WTC11 (cell line): Measurements from ENCODE around the gene FAM20A. TPM values are rescaled to one million over a fixed set of nuclear protein-coding genes. Genes with fewer than 3 reads are reported as not detected.

Experiments
- ATAC-seq: fragments of 200-7000 bp; cut with Tn5 transposase; 2 replicates; pipeline ENCODE4 v1.10.0; 2021; ENCODE audit warnings: mild to moderate bottlenecking, moderate library complexity
- CTCF ChIA-PET: fragments of 300-600 bp; sonication (Branson Sonifier 250); formaldehyde crosslinking; loops from one replicate; lab custom pipeline; 2021; ENCODE audit warnings: antibody characterized with exemption; lab: Charles Lee
- POLR2A ChIA-PET: fragments of 350-600 bp; sonication (Branson Sonifier 250); formaldehyde crosslinking; loops from one replicate; lab custom pipeline; 2021; ENCODE audit warnings: antibody characterized with exemption; lab: Charles Lee
- DNase-seq: peaks from one replicate; pipeline ENCODE4 v3.0.0; 2021; ENCODE audit warnings: low spot score
- H3K27ac Mint-ChIP-seq: 2 replicates; pipeline ENCODE4 v1.8.0; 2021; ENCODE audit warnings: mixed read lengths
- H3K27me3 Mint-ChIP-seq: 2 replicates; pipeline ENCODE4 v1.8.0; 2021; ENCODE audit warnings: low read depth, mild to moderate bottlenecking, moderate library complexity, mixed read lengths
- H3K36me3 Mint-ChIP-seq: 2 replicates; pipeline ENCODE4 v1.8.0; 2021; ENCODE audit warnings: mixed read lengths
- H3K4me1 Mint-ChIP-seq: 2 replicates; pipeline ENCODE4 v1.8.0; 2022; ENCODE audit warnings: mixed read lengths
- H3K4me3 Mint-ChIP-seq: 2 replicates; pipeline ENCODE4 v1.8.0; 2021; ENCODE audit warnings: mild to moderate bottlenecking, moderate library complexity, mixed read lengths
- H3K9me3 Mint-ChIP-seq: 2 replicates; pipeline ENCODE4 v1.8.0; 2021; ENCODE audit warnings: mixed read lengths
- ATF1 ChIP-seq: sonication (generic); formaldehyde crosslinking; IDR thresholded peaks from 2 replicates; pipeline ENCODE4 v1.8.1; 2023; ENCODE audit warnings: mild to moderate bottlenecking, moderate library complexity, missing genetic modification reagents
- CBFB ChIP-seq: sonication (generic); formaldehyde crosslinking; IDR thresholded peaks from 2 replicates; pipeline ENCODE4 v1.8.1; 2022; ENCODE audit warnings: mild to moderate bottlenecking, low read depth, missing genetic modification reagents
- CREM ChIP-seq: sonication (generic); formaldehyde crosslinking; IDR thresholded peaks from 2 replicates; pipeline ENCODE4 v1.8.1; 2022; ENCODE audit warnings: mild to moderate bottlenecking, missing genetic modification reagents, moderate library complexity
- EMX1 ChIP-seq: fragments of 250-450 bp; sonication (Bioruptor Pico); IDR thresholded peaks from 2 replicates; pipeline ENCODE4 v1.8.0; 2021; ENCODE audit warnings: mild to moderate bottlenecking
- FOXP1 ChIP-seq: sonication (generic); formaldehyde crosslinking; IDR thresholded peaks from 2 replicates; pipeline ENCODE4 v1.8.0; 2022; ENCODE audit warnings: missing genetic modification reagents, mild to moderate bottlenecking, moderate library complexity, borderline replicate concordance
- GABPB1 ChIP-seq: sonication (generic); formaldehyde crosslinking; IDR thresholded peaks from 2 replicates; pipeline ENCODE4 v1.8.1; 2023; ENCODE audit warnings: mild to moderate bottlenecking, missing genetic modification reagents
- NFATC4 ChIP-seq: fragments of 250-450 bp; sonication (Bioruptor Pico); IDR thresholded peaks from 2 replicates; pipeline ENCODE4 v1.9.0; 2021; ENCODE audit warnings: mild to moderate bottlenecking
- NFYB ChIP-seq: sonication (generic); formaldehyde crosslinking; conservative IDR thresholded peaks from 2 replicates; pipeline ENCODE4 v1.8.0; 2022; ENCODE audit warnings: low read depth, missing genetic modification reagents
- TP53 ChIP-seq: sonication (generic); formaldehyde crosslinking; IDR thresholded peaks from 2 replicates; pipeline ENCODE4 v1.8.1; 2023; ENCODE audit warnings: mild to moderate bottlenecking, missing genetic modification reagents
- ZNF138 ChIP-seq: sonication (generic); formaldehyde crosslinking; conservative IDR thresholded peaks from 2 replicates; pipeline ENCODE4 v1.8.1; 2022; ENCODE audit warnings: mild to moderate bottlenecking, moderate library complexity, missing genetic modification reagents
- ZNF232 ChIP-seq: sonication (generic); formaldehyde crosslinking; IDR thresholded peaks from 2 replicates; pipeline ENCODE4 v1.8.0; 2022; ENCODE audit warnings: mild to moderate bottlenecking, missing genetic modification reagents
- ZNF416 ChIP-seq: fragments of 250-450 bp; sonication (Bioruptor Pico); IDR thresholded peaks from 2 replicates; pipeline ENCODE4 v1.9.0; 2021; ENCODE audit warnings: mild to moderate bottlenecking, inconsistent platforms
- total RNA-seq: library from RNA; stranded (reverse); gene quantifications from 3 replicates; pipeline ENCODE4 v1.2.3, GENCODE V29; 2021
- TF ChIP-seq, protein P1 (sequence below): sonication (generic); formaldehyde crosslinking; IDR thresholded peaks from 2 replicates; pipeline ENCODE4 v1.8.1; 2023; ENCODE audit warnings: mild to moderate bottlenecking, moderate library complexity, missing genetic modification reagents
- TF ChIP-seq, protein P2 (sequence below): sonication (generic); formaldehyde crosslinking; IDR thresholded peaks from 2 replicates; pipeline ENCODE4 v1.8.0; 2022; ENCODE audit warnings: mild to moderate bottlenecking, missing genetic modification reagents
- TF ChIP-seq, protein P3 (sequence below): sonication (generic); formaldehyde crosslinking; IDR thresholded peaks from 2 replicates; pipeline ENCODE4 v1.8.0; 2023; ENCODE audit warnings: missing genetic modification reagents, mild to moderate bottlenecking, borderline replicate concordance
- TF ChIP-seq, protein P4 (sequence below): sonication (generic); formaldehyde crosslinking; IDR thresholded peaks from 2 replicates; pipeline ENCODE4 v1.8.0; 2023; ENCODE audit warnings: missing genetic modification reagents
- TF ChIP-seq, protein P5 (sequence below): sonication (generic); formaldehyde crosslinking; IDR thresholded peaks from 2 replicates; pipeline ENCODE4 v1.8.0; 2023; ENCODE audit warnings: mild to moderate bottlenecking, missing genetic modification reagents
- TF ChIP-seq, protein P6 (sequence below): sonication (generic); formaldehyde crosslinking; IDR thresholded peaks from 2 replicates; pipeline ENCODE4 v1.8.1; 2022; ENCODE audit warnings: mild to moderate bottlenecking, missing genetic modification reagents, moderate library complexity, borderline replicate concordance

FAM20A gene
- total RNA-seq, 1 experiment from 2014 or later: 5.8 TPM

DNA sequence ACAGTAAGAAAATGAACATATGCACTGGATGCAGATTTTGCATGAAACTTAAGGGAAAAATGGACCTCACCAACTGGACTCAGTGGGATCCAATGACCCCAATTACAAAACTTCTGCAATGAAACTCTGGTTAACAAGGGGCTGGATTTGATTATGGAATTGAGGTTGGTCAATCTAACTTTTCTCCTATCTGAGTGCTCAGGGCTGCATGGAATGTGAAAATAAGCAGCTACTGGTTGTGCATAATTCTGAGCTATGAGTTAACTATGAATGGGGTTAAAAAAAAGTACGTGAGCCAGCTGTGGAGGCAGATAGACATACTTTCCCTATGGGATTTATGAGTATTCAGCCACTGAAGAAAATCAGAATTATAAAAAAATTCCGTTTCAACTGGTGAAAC, 9.2 kb downstream of the FAM20A start (continued):
- TF ChIP-seq, protein P1, sequence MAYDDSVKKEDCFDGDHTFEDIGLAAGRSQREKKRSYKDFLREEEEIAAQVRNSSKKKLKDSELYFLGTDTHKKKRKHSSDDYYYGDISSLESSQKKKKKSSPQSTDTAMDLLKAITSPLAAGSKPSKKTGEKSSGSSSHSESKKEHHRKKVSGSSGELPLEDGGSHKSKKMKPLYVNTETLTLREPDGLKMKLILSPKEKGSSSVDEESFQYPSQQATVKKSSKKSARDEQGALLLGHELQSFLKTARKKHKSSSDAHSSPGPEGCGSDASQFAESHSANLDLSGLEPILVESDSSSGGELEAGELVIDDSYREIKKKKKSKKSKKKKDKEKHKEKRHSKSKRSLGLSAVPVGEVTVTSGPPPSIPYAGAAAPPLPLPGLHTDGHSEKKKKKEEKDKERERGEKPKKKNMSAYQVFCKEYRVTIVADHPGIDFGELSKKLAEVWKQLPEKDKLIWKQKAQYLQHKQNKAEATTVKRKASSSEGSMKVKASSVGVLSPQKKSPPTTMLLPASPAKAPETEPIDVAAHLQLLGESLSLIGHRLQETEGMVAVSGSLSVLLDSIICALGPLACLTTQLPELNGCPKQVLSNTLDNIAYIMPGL (CRISPR knock-in tag): no peak
- TF ChIP-seq NFATC4 (CRISPR knock-in tag): no peak

DNA sequence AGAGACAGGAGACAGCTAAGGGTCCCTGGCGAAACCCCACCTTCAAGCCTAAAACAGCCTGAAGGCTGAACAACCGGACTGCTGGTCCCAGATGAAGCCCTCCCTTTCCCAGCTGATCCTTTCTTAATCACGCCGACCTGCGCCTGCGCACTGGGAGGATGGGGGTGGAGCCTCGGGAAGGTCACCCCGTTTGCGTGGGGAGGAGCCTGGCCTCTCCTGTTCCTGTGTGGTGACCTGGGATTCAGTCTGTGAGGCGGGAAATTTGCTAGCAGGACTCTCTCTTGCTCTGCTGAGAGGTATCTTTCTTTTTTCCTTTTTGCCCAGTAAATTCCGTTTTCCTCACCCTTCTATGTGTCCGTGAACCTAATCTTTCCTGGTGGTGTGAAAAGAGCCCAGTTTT, 9.6 kb downstream of the FAM20A start:
- peak; percentile 65 for DNase-seq

More for the DNA sequence above, 9.6 kb downstream of the FAM20A start:
- H3K36me3 Mint-ChIP-seq: peaks cover 10% of the 10 kb centered on the region
- ChIA-PET CTCF (interaction anchor here (1.0 to 1.3 kb wide), 3 partner anchors 9 to 122 kb away, joined by 3 to 4 read pairs (median 4); no protein-coding TSS in a partner anchor), POLR2A (no interaction called here)
- no peaks in the 10 kb centered on the region for H3K27me3 Mint-ChIP-seq
- peak overlapping the region; percentile 34 for H3K4me3 Mint-ChIP-seq
- TF ChIP-seq ATF1 (CRISPR knock-in tag) (no peak), GABPB1 (CRISPR knock-in tag) (no peak), NFYB (no peak), EMX1 (CRISPR knock-in tag) (no peak), CBFB (CRISPR knock-in tag) (no peak), ZNF138 (CRISPR knock-in tag) (no peak), CREM (CRISPR knock-in tag) (no peak), ZNF232 (CRISPR knock-in tag) (no peak), ZNF416 (CRISPR knock-in tag) (no peak), FOXP1 (CRISPR knock-in tag) (no peak), TP53 (CRISPR knock-in tag) (no peak)
- TF ChIP-seq, protein P2, sequence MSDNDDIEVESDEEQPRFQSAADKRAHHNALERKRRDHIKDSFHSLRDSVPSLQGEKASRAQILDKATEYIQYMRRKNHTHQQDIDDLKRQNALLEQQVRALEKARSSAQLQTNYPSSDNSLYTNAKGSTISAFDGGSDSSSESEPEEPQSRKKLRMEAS (CRISPR knock-in tag): no peak
- TF ChIP-seq, protein P3, sequence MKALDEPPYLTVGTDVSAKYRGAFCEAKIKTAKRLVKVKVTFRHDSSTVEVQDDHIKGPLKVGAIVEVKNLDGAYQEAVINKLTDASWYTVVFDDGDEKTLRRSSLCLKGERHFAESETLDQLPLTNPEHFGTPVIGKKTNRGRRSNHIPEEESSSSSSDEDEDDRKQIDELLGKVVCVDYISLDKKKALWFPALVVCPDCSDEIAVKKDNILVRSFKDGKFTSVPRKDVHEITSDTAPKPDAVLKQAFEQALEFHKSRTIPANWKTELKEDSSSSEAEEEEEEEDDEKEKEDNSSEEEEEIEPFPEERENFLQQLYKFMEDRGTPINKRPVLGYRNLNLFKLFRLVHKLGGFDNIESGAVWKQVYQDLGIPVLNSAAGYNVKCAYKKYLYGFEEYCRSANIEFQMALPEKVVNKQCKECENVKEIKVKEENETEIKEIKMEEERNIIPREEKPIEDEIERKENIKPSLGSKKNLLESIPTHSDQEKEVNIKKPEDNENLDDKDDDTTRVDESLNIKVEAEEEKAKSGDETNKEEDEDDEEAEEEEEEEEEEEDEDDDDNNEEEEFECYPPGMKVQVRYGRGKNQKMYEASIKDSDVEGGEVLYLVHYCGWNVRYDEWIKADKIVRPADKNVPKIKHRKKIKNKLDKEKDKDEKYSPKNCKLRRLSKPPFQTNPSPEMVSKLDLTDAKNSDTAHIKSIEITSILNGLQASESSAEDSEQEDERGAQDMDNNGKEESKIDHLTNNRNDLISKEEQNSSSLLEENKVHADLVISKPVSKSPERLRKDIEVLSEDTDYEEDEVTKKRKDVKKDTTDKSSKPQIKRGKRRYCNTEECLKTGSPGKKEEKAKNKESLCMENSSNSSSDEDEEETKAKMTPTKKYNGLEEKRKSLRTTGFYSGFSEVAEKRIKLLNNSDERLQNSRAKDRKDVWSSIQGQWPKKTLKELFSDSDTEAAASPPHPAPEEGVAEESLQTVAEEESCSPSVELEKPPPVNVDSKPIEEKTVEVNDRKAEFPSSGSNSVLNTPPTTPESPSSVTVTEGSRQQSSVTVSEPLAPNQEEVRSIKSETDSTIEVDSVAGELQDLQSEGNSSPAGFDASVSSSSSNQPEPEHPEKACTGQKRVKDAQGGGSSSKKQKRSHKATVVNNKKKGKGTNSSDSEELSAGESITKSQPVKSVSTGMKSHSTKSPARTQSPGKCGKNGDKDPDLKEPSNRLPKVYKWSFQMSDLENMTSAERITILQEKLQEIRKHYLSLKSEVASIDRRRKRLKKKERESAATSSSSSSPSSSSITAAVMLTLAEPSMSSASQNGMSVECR (CRISPR knock-in tag): no peak
- TF ChIP-seq, protein P4, sequence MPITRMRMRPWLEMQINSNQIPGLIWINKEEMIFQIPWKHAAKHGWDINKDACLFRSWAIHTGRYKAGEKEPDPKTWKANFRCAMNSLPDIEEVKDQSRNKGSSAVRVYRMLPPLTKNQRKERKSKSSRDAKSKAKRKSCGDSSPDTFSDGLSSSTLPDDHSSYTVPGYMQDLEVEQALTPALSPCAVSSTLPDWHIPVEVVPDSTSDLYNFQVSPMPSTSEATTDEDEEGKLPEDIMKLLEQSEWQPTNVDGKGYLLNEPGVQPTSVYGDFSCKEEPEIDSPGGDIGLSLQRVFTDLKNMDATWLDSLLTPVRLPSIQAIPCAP (CRISPR knock-in tag): no peak
- TF ChIP-seq, protein P5, sequence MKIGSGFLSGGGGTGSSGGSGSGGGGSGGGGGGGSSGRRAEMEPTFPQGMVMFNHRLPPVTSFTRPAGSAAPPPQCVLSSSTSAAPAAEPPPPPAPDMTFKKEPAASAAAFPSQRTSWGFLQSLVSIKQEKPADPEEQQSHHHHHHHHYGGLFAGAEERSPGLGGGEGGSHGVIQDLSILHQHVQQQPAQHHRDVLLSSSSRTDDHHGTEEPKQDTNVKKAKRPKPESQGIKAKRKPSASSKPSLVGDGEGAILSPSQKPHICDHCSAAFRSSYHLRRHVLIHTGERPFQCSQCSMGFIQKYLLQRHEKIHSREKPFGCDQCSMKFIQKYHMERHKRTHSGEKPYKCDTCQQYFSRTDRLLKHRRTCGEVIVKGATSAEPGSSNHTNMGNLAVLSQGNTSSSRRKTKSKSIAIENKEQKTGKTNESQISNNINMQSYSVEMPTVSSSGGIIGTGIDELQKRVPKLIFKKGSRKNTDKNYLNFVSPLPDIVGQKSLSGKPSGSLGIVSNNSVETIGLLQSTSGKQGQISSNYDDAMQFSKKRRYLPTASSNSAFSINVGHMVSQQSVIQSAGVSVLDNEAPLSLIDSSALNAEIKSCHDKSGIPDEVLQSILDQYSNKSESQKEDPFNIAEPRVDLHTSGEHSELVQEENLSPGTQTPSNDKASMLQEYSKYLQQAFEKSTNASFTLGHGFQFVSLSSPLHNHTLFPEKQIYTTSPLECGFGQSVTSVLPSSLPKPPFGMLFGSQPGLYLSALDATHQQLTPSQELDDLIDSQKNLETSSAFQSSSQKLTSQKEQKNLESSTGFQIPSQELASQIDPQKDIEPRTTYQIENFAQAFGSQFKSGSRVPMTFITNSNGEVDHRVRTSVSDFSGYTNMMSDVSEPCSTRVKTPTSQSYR (CRISPR knock-in tag): no peak
- TF ChIP-seq, protein P6, sequence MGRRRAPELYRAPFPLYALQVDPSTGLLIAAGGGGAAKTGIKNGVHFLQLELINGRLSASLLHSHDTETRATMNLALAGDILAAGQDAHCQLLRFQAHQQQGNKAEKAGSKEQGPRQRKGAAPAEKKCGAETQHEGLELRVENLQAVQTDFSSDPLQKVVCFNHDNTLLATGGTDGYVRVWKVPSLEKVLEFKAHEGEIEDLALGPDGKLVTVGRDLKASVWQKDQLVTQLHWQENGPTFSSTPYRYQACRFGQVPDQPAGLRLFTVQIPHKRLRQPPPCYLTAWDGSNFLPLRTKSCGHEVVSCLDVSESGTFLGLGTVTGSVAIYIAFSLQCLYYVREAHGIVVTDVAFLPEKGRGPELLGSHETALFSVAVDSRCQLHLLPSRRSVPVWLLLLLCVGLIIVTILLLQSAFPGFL (CRISPR knock-in tag): no peak
- ATAC-seq: peak; percentile 85
- H3K9me3 Mint-ChIP-seq: peaks cover 27% of the 10 kb centered on the region
- peaks cover 20% of the 10 kb centered on the region for H3K4me1 Mint-ChIP-seq
- no peak overlapping the region for H3K27ac Mint-ChIP-seq
